MCF 10A (cell line): ENCODE data around the gene LIMS2. TPM values are rescaled to one million over a fixed set of nuclear protein-coding genes. Genes with fewer than 3 reads are reported as not detected.

Source experiments
- BruUV-seq: library from RNA; stranded (reverse); fragments of 400-500 nt; replicated peaks from 2 replicates; lab custom pipeline; 2021; lab: Mats Ljungman, UMichigan
- CTCF ChIA-PET: fragments of 300-600 bp; sonication (Branson Sonifier 250); formaldehyde crosslinking; extraction: SDS; loops from one replicate; lab custom pipeline; 2021; ENCODE audit warnings: antibody characterized with exemption, inconsistent platforms; lab: Yijun Ruan, JAX
- POLR2A ChIA-PET: fragments of 300-600, 350-650 bp; sonication (Branson Sonifier 250); formaldehyde crosslinking; extraction: SDS; loops from one replicate; lab custom pipeline; 2020; ENCODE audit warnings: antibody characterized with exemption, inconsistent platforms; lab: Yijun Ruan, JAX
- DNase-seq: peaks from one replicate; pipeline ENCODE4 v3.0.0-alpha.2; 2018; ENCODE audit not compliant: unreplicated experiment
- H3K27ac Mint-ChIP-seq: one replicate; pipeline ENCODE4 v1.8.0; 2022; ENCODE audit warnings: mild to moderate bottlenecking, low read depth, mixed read lengths; ENCODE audit not compliant: unreplicated experiment
- H3K27me3 Mint-ChIP-seq: one replicate; pipeline ENCODE4 v1.8.0; 2022; ENCODE audit warnings: mixed read lengths; ENCODE audit not compliant: insufficient read depth, unreplicated experiment
- H3K36me3 Mint-ChIP-seq: one replicate; pipeline ENCODE4 v1.8.0; 2022; ENCODE audit warnings: mild to moderate bottlenecking, moderate library complexity, mixed read lengths; ENCODE audit not compliant: insufficient read depth, unreplicated experiment
- H3K4me1 Mint-ChIP-seq: one replicate; pipeline ENCODE4 v1.8.0; 2022; ENCODE audit warnings: mixed read lengths; ENCODE audit not compliant: insufficient read depth, unreplicated experiment
- H3K4me3 Mint-ChIP-seq: one replicate; pipeline ENCODE4 v1.8.0; 2022; ENCODE audit warnings: mild to moderate bottlenecking, moderate library complexity, mixed read lengths; ENCODE audit not compliant: unreplicated experiment
- H3K9me3 Mint-ChIP-seq: one replicate; pipeline ENCODE4 v1.8.0; 2022; ENCODE audit warnings: mixed read lengths; ENCODE audit not compliant: unreplicated experiment
- intact Hi-C: fragments of 100-400 bp; cut with micrococcal nuclease; formaldehyde crosslinking; loops from 2 replicates; pipeline ENCODE4 v1.14.1; 2022
- total RNA-seq: library from RNA; stranded (reverse); gene quantifications from 2 replicates; pipeline ENCODE4 v1.2.3, GENCODE V29; 2022
- TF ChIP-seq, protein P1 (sequence below): fragments of 200-600 bp; IDR thresholded peaks from one replicate; pipeline ENCODE4 v1.8.0; 2022; ENCODE audit warnings: antibody characterized with exemption, mild to moderate bottlenecking; ENCODE audit not compliant: unreplicated experiment

Gene LIMS2
- total RNA-seq, 1 experiment from 2014 or later = not detected

DNA sequence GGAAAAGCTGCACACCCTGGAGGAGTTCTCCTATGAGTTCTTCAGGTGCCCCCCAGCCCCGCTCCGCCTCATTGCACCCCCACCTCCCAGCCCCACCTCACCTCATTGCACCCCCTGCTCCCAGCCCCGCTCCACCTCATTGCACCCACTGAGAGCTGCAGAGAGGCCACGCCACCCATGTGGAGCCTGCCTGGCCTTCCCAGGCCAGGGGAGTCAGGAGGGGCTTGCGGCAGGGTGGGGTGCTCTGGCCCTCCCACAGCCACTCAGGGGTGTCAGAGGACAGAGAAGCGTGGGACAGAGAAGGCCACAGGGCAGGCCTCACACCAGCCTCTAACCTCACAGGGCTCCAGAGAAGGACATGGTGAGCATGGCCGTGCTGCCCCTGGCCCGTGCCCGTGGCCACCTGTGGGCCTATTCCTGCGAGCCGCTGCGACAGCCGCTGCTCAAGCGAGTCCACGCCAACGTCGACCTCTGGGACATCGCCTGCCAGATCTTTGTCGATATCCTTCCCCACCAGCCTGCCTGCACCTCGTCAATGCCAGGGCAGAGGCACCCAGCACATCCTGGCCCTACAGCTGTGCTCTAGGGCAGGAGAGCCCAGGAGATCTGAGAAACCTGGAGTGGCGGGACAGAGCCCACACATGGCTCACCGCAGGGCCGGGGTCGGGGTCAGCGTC, 44.3 kb downstream of the LIMS2 start:
- intact Hi-C loops = no loop called here
- no peaks in the 10 kb centered on the region for H3K9me3 Mint-ChIP-seq
- ChIA-PET POLR2A (no interaction called here), CTCF (interaction anchor here (1.6 kb wide), 1 partner anchor 19 kb away, joined by 5 read pairs; no protein-coding TSS in a partner anchor)
- H3K36me3 Mint-ChIP-seq = no peaks in the 10 kb centered on the region
- no peak overlapping the region for H3K27ac Mint-ChIP-seq
- peaks cover 6% of the 10 kb centered on the region for H3K4me1 Mint-ChIP-seq
- no peak for DNase-seq
- no TSS peak for BruUV-seq
- no peaks in the 10 kb centered on the region for H3K27me3 Mint-ChIP-seq
- TF ChIP-seq, protein P1, sequence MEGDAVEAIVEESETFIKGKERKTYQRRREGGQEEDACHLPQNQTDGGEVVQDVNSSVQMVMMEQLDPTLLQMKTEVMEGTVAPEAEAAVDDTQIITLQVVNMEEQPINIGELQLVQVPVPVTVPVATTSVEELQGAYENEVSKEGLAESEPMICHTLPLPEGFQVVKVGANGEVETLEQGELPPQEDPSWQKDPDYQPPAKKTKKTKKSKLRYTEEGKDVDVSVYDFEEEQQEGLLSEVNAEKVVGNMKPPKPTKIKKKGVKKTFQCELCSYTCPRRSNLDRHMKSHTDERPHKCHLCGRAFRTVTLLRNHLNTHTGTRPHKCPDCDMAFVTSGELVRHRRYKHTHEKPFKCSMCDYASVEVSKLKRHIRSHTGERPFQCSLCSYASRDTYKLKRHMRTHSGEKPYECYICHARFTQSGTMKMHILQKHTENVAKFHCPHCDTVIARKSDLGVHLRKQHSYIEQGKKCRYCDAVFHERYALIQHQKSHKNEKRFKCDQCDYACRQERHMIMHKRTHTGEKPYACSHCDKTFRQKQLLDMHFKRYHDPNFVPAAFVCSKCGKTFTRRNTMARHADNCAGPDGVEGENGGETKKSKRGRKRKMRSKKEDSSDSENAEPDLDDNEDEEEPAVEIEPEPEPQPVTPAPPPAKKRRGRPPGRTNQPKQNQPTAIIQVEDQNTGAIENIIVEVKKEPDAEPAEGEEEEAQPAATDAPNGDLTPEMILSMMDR = no peak
- no peak overlapping the region for H3K4me3 Mint-ChIP-seq

GRCh38 chr2:127630096-127630863, 45.0 kb downstream of the LIMS2 start:
- BruUV-seq = no TSS peak
- ChIA-PET POLR2A (no interaction called here), CTCF (interaction anchor here (1.6 kb wide), 1 partner anchor 20 kb away, joined by 5 read pairs; no protein-coding TSS in a partner anchor)
- intact Hi-C loops = no loop called here
- DNase-seq = no peak
- Mint-ChIP-seq H3K4me3 (no peak overlapping the region), H3K27ac (no peak overlapping the region), H3K27me3 (no peaks in the 10 kb centered on the region), H3K9me3 (no peaks in the 10 kb centered on the region), H3K36me3 (no peaks in the 10 kb centered on the region), H3K4me1 (peaks cover 6% of the 10 kb centered on the region)
- TF ChIP-seq, protein P1 = no peak

DNA sequence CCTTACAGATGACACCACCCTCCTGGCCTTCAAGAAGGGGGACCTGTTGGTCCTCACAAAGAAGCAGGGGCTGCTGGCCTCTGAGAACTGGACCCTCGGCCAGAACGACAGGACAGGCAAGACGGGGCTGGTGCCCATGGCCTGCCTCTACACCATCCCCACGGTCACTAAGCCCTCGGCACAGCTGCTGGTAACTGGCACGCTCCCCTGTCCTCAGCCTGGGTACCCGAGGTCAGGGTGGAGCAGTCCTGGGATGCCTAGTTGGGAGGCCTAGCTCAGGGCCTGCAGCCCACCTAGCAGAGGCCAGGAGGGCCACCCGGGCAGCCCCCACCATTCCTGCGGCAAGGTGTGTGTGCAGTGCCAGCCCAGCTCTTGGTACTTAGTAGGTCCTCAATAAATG, 45.7 kb downstream of the LIMS2 start:
- Mint-ChIP-seq H3K4me3 (no peak overlapping the region), H3K4me1 (peaks cover 6% of the 10 kb centered on the region), H3K36me3 (no peaks in the 10 kb centered on the region), H3K9me3 (no peaks in the 10 kb centered on the region), H3K27me3 (no peaks in the 10 kb centered on the region), H3K27ac (no peak overlapping the region)
- no TSS peak for BruUV-seq
- intact Hi-C loops = no loop called here
- POLR2A ChIA-PET = no interaction called here
- DNase-seq = no peak
- CTCF ChIA-PET = no interaction called here
- TF ChIP-seq, protein P1 = no peak
